HepG2 (cell line): Measurements from ENCODE around the gene LTA. TPM values are rescaled to one million over a fixed set of nuclear protein-coding genes. Genes with fewer than 3 reads are reported as not detected.
A peak's percentile ranks its signal among the peaks of the same experiment; 100 is the strongest.

Experiments
- AKAP8 ChIP-seq: sonication (generic); formaldehyde crosslinking; IDR thresholded peaks from 2 replicates; pipeline ENCODE4 v1.5.1; 2020; ENCODE audit warnings: mild to moderate bottlenecking, missing genetic modification reagents
- GABPB1 ChIP-seq: IDR thresholded peaks from 2 replicates; pipeline ENCODE4 v1.6.1; 2016; ENCODE audit warnings: mild to moderate bottlenecking, missing genetic modification reagents, moderate library complexity, missing compliant biosample characterization
- HMGA1 ChIP-seq: sonication (generic); formaldehyde crosslinking; conservative IDR thresholded peaks from 2 replicates; pipeline ENCODE4 v1.4.0; 2020; ENCODE audit warnings: missing genetic modification reagents
- IKZF5 ChIP-seq: IDR thresholded peaks from 2 replicates; pipeline ENCODE4 v1.6.1; 2018; ENCODE audit warnings: missing genetic modification reagents, mild to moderate bottlenecking, missing compliant biosample characterization
- MTA1 ChIP-seq: sonication (generic); formaldehyde crosslinking; IDR thresholded peaks from 2 replicates; pipeline ENCODE4 v1.4.0; 2020; ENCODE audit warnings: missing genetic modification reagents, mild to moderate bottlenecking, borderline replicate concordance
- NCOA5 ChIP-seq: sonication (generic); formaldehyde crosslinking; IDR thresholded peaks from 2 replicates; pipeline ENCODE4 v1.4.0; 2020; ENCODE audit warnings: missing genetic modification reagents
- PHF8 ChIP-seq: sonication (generic); formaldehyde crosslinking; IDR thresholded peaks from 2 replicates; pipeline ENCODE4 v1.5.0; 2020; ENCODE audit warnings: missing genetic modification reagents
- POLR2A ChIP-seq, 2 experiments: IDR thresholded peaks; 2 replicates each; pipeline ENCODE4 v1.6.1; 2011; ENCODE audit warnings: low read depth in 2 of 2, low read length in 2 of 2, mild to moderate bottlenecking in 1 of 2, moderate library complexity in 1 of 2; ENCODE audit not compliant: insufficient read depth in 1 of 2
- RFX5 ChIP-seq: IDR thresholded peaks from 2 replicates; pipeline ENCODE4 v1.6.1; 2011; ENCODE audit warnings: low read depth, low read length, improper control_type of control experiment
- SATB2 ChIP-seq: sonication (generic); formaldehyde crosslinking; IDR thresholded peaks from 2 replicates; pipeline ENCODE4 v1.5.0; 2020; ENCODE audit warnings: missing genetic modification reagents
- SNAI1 ChIP-seq: sonication (generic); formaldehyde crosslinking; IDR thresholded peaks from 2 replicates; pipeline ENCODE4 v1.5.0; 2020; ENCODE audit warnings: mild to moderate bottlenecking, missing genetic modification reagents, borderline replicate concordance
- SNAPC5 ChIP-seq: sonication (generic); formaldehyde crosslinking; IDR thresholded peaks from 2 replicates; pipeline ENCODE4 v1.8.1; 2023; ENCODE audit warnings: mild to moderate bottlenecking, missing genetic modification reagents, borderline replicate concordance
- THAP11 ChIP-seq: IDR thresholded peaks from 2 replicates; pipeline ENCODE4 v1.6.1; 2016; ENCODE audit warnings: missing biosample characterization, missing genetic modification reagents
- TRIM24 ChIP-seq: sonication (generic); formaldehyde crosslinking; IDR thresholded peaks from 2 replicates; pipeline ENCODE4 v1.8.0; 2022; ENCODE audit warnings: mild to moderate bottlenecking, missing genetic modification reagents
- ZBTB39 ChIP-seq: sonication (generic); formaldehyde crosslinking; IDR thresholded peaks from 2 replicates; pipeline ENCODE4 v1.5.0; 2020; ENCODE audit warnings: missing genetic modification reagents
- ZFP62 ChIP-seq: sonication (generic); formaldehyde crosslinking; IDR thresholded peaks from 2 replicates; pipeline ENCODE4 v1.4.0; 2020; ENCODE audit warnings: missing genetic modification reagents
- ZNF142 ChIP-seq: sonication (generic); formaldehyde crosslinking; IDR thresholded peaks from 2 replicates; pipeline ENCODE4 v1.4.0; 2020; ENCODE audit warnings: missing genetic modification reagents
- ZNF343 ChIP-seq: sonication (generic); formaldehyde crosslinking; IDR thresholded peaks from 2 replicates; pipeline ENCODE4 v1.4.0; 2020; ENCODE audit warnings: mild to moderate bottlenecking, missing genetic modification reagents
- ZNF383 ChIP-seq: sonication (generic); formaldehyde crosslinking; IDR thresholded peaks from 2 replicates; pipeline ENCODE4 v1.4.0; 2020; ENCODE audit warnings: missing genetic modification reagents, mild to moderate bottlenecking, borderline replicate concordance
- ZNF44 ChIP-seq: sonication (generic); formaldehyde crosslinking; IDR thresholded peaks from 2 replicates; pipeline ENCODE4 v1.5.1; 2020; ENCODE audit warnings: mild to moderate bottlenecking, missing genetic modification reagents
- ZNF510 ChIP-seq: sonication (generic); formaldehyde crosslinking; IDR thresholded peaks from 2 replicates; pipeline ENCODE4 v1.4.0; 2020; ENCODE audit warnings: low read depth, mild to moderate bottlenecking, missing genetic modification reagents
- ZNF547 ChIP-seq: sonication (generic); formaldehyde crosslinking; IDR thresholded peaks from 2 replicates; pipeline ENCODE4 v1.5.1; 2020; ENCODE audit warnings: mild to moderate bottlenecking, missing genetic modification reagents
- ZNF557 ChIP-seq: sonication (generic); formaldehyde crosslinking; IDR thresholded peaks from 2 replicates; pipeline ENCODE4 v1.4.0; 2020; ENCODE audit warnings: missing genetic modification reagents
- ZNF777 ChIP-seq: sonication (generic); formaldehyde crosslinking; IDR thresholded peaks from 2 replicates; pipeline ENCODE4 v1.4.0; 2020; ENCODE audit warnings: missing genetic modification reagents
- polyA plus RNA-seq, 8 experiments: library from polyadenylated mRNA; depleted of rRNA in 3 of 8; stranded (reverse) in 7 of 8; unstranded in 1 of 8; fragments of >200 nt; fragmentation: Illumina TruSeq in 4 of 8; extraction: Trizol in 4 of 8; gene quantifications; 2 replicates each; pipeline versions ENCODE4 v1.2.1 to v1.2.3, GENCODE V29; 2011 to 2016; ENCODE audit warnings: low read depth in 4 of 8, missing spikeins in 1 of 8, mixed read lengths in 1 of 8; ENCODE audit not compliant: insufficient read depth in 1 of 8
- total RNA-seq, 5 experiments: library from RNA; depleted of rRNA; stranded (reverse); fragments of >200 nt; fragmentation: Illumina TruSeq; extraction: Trizol; gene quantifications; 2 replicates each; pipeline ENCODE4 v1.2.3, GENCODE V29; 2016; ENCODE audit warnings: low read depth in 1 of 5

The LTA gene
- total and polyA plus RNA-seq, 2 of the 13 experiments (the other 11 are each of a cell fraction or from before 2014, with no cell fraction given) = 0.09 TPM; not detected in 1

- TF ChIP-seq ZNF343 (CRISPR knock-in tag) (no peak), SNAPC5 (no peak; the same call in 1 of the 2 replicates), ZNF777 (CRISPR knock-in tag) (no peak), RFX5 (no peak), MTA1 (CRISPR knock-in tag) (no peak), AKAP8 (CRISPR knock-in tag) (no peak), GABPB1 (CRISPR knock-in tag) (no peak), POLR2A (IDR thresholded peaks at IDR 0.05; ENCODE audit: insufficient read depth in 1 of 2, low read depth in 2 of 2, low read length in 2 of 2) (no peak), NCOA5 (CRISPR knock-in tag) (no peak), SNAI1 (no peak), ZNF44 (no peak), PHF8 (CRISPR knock-in tag) (no peak), THAP11 (CRISPR knock-in tag) (no peak), HMGA1 (CRISPR knock-in tag) (no peak), ZNF383 (CRISPR knock-in tag) (no peak), ZNF547 (CRISPR knock-in tag) (no peak), TRIM24 (CRISPR knock-in tag) (no peak), ZFP62 (CRISPR knock-in tag) (0 out of 2 replicates have a peak, but pooled peaks have one; percentile 28), SATB2 (CRISPR knock-in tag) (peak; percentile 30; the same call in 1 of the 2 replicates), ZNF510 (no peak), ZNF142 (CRISPR knock-in tag) (no peak), ZBTB39 (CRISPR knock-in tag) (no peak), ZNF557 (CRISPR knock-in tag) (no peak), IKZF5 (CRISPR knock-in tag) (no peak; the same call in 1 of the 2 replicates)
Measured at GRCh38 chr6:31621320-31621939, 49.3 kb downstream of the LTA start (continued).
